ENCODE data around the gene PDILT. TPM values are rescaled to one million over a fixed set of nuclear protein-coding genes. Genes with fewer than 3 reads are reported as not detected.

Gene PDILT
- total RNA-seq, 2 experiments from 2014 or later = not detected

GRCh38 chr16:20382202-20382948, 22.2 kb downstream of the PDILT start:
- Mint-ChIP-seq H3K4me1 (ENCODE audit: low read depth) (no peaks in the 10 kb centered on the region), H3K4me3 (no peak overlapping the region), H3K36me3 (ENCODE audit: low read depth) (no peaks in the 10 kb centered on the region), H3K27me3 (ENCODE audit: low read depth) (peaks cover 5% of the 10 kb centered on the region), H3K27ac (no peak overlapping the region), H3K9me3 (ENCODE audit: insufficient read depth) (no peaks in the 10 kb centered on the region)
- DNase-seq (no peak), ATAC-seq (no peak)
- CTCF ChIA-PET = interaction anchor here (4.3 to 5.5 kb wide), 2 partner anchors 83 to 475 kb away, joined by 27 to 82 read pairs; no protein-coding TSS in a partner anchor
- POLR2A ChIA-PET = no interaction called here

- ATAC-seq (no peak), DNase-seq (no peak)
- Mint-ChIP-seq H3K4me1 (ENCODE audit: low read depth) (no peaks in the 10 kb centered on the region), H3K27me3 (ENCODE audit: low read depth) (peaks cover 2% of the 10 kb centered on the region), H3K27ac (no peak overlapping the region), H3K36me3 (ENCODE audit: low read depth) (no peaks in the 10 kb centered on the region), H3K4me3 (no peak overlapping the region), H3K9me3 (ENCODE audit: insufficient read depth) (no peaks in the 10 kb centered on the region)
- CTCF ChIA-PET = interaction anchor here (0.8 kb wide), 1 partner anchor 473 kb away, joined by 3 read pairs; no protein-coding TSS in a partner anchor
- POLR2A ChIA-PET = no interaction called here
Measured at GRCh38 chr16:20380782-20381181, 23.8 kb downstream of the PDILT start.

- H3K27ac Mint-ChIP-seq = no peak overlapping the region
- H3K9me3 Mint-ChIP-seq (ENCODE audit: insufficient read depth) = no peaks in the 10 kb centered on the region
- ChIA-PET POLR2A (no interaction called here), CTCF (interaction anchor here (1.5 to 2.8 kb wide), 2 partner anchors 8 to 470 kb away, joined by 5 to 14 read pairs; no protein-coding TSS in a partner anchor)
- no peak overlapping the region for H3K4me3 Mint-ChIP-seq
- H3K36me3 Mint-ChIP-seq (ENCODE audit: low read depth) = no peaks in the 10 kb centered on the region
- no peak for DNase-seq
- peaks cover 8% of the 10 kb centered on the region for H3K27me3 Mint-ChIP-seq (ENCODE audit: low read depth)
- no peaks in the 10 kb centered on the region for H3K4me1 Mint-ChIP-seq (ENCODE audit: low read depth)
- no peak for ATAC-seq
Measured at GRCh38 chr16:20377181-20377580, 27.4 kb downstream of the PDILT start.

GRCh38 chr16:20372701-20373100, 31.8 kb downstream of the PDILT start:
- no peak overlapping the region for H3K4me3 Mint-ChIP-seq
- DNase-seq (no peak), ATAC-seq (no peak)
- H3K27me3 Mint-ChIP-seq (ENCODE audit: low read depth) = peaks cover 6% of the 10 kb centered on the region
- H3K4me1 Mint-ChIP-seq (ENCODE audit: low read depth) = no peaks in the 10 kb centered on the region
- H3K9me3 Mint-ChIP-seq (ENCODE audit: insufficient read depth) = no peaks in the 10 kb centered on the region
- ChIA-PET POLR2A (no interaction called here), CTCF (interaction anchor here (3.0 kb wide), 1 partner anchor 12 kb away, joined by 13 read pairs; no protein-coding TSS in a partner anchor)
- no peak overlapping the region for H3K27ac Mint-ChIP-seq
- no peaks in the 10 kb centered on the region for H3K36me3 Mint-ChIP-seq (ENCODE audit: low read depth)

DNA sequence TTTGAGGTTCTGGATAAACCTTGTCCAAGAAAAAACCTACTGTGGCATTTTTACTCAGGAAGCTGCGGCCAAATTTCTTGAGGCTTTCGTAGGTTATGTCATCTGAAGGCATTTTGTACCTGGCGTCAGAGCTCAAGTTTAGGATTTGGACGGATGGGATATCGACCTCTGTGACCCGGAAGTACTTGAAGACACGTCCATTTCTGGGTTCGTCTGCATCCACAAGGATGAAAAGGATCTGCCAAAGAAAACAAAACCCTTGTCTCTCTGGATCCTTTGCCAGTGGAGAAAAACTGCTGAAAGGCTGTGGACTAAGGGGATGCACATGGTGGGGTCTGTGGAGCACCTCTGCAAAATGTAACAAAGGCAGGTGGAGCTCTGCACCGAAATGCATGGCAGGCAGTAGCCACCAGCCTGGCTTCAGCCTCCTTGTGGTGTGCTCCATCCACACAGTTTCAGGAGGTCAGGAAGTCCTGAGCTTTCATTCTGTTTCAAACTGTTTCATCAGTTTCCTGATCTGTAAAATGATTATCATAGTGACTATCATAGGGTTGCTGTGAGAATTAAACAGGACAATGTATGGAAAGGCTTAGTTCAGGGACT, 35.0 kb downstream of the PDILT start:
- H3K4me1 Mint-ChIP-seq (ENCODE audit: low read depth) = no peaks in the 10 kb centered on the region
- no peaks in the 10 kb centered on the region for H3K9me3 Mint-ChIP-seq (ENCODE audit: insufficient read depth)
- ChIA-PET POLR2A (no interaction called here), CTCF (no interaction called here)
- H3K4me3 Mint-ChIP-seq = no peak overlapping the region
- H3K27me3 Mint-ChIP-seq (ENCODE audit: low read depth) = peaks cover 6% of the 10 kb centered on the region
- H3K27ac Mint-ChIP-seq = no peak overlapping the region
- DNase-seq (no peak), ATAC-seq (no peak)
- no peaks in the 10 kb centered on the region for H3K36me3 Mint-ChIP-seq (ENCODE audit: low read depth)

GRCh38 chr16:20364051-20364450, 40.5 kb downstream of the PDILT start:
- Mint-ChIP-seq H3K27ac (no peak overlapping the region), H3K4me1 (ENCODE audit: low read depth) (no peaks in the 10 kb centered on the region), H3K9me3 (ENCODE audit: insufficient read depth) (no peaks in the 10 kb centered on the region), H3K27me3 (ENCODE audit: low read depth) (no peaks in the 10 kb centered on the region), H3K36me3 (ENCODE audit: low read depth) (no peaks in the 10 kb centered on the region), H3K4me3 (no peak overlapping the region)
- DNase-seq = no peak
- CTCF ChIA-PET = no interaction called here
- ATAC-seq = no peak
- POLR2A ChIA-PET = no interaction called here

- Mint-ChIP-seq H3K27me3 (ENCODE audit: low read depth) (no peaks in the 10 kb centered on the region), H3K4me1 (ENCODE audit: low read depth) (no peaks in the 10 kb centered on the region), H3K9me3 (ENCODE audit: insufficient read depth) (no peaks in the 10 kb centered on the region), H3K27ac (no peak overlapping the region), H3K4me3 (no peak overlapping the region), H3K36me3 (ENCODE audit: low read depth) (no peaks in the 10 kb centered on the region)
- CTCF ChIA-PET = no interaction called here
- POLR2A ChIA-PET = no interaction called here
- DNase-seq = no peak
- no peak for ATAC-seq
Measured at GRCh38 chr16:20363191-20363590, 41.3 kb downstream of the PDILT start.

DNA sequence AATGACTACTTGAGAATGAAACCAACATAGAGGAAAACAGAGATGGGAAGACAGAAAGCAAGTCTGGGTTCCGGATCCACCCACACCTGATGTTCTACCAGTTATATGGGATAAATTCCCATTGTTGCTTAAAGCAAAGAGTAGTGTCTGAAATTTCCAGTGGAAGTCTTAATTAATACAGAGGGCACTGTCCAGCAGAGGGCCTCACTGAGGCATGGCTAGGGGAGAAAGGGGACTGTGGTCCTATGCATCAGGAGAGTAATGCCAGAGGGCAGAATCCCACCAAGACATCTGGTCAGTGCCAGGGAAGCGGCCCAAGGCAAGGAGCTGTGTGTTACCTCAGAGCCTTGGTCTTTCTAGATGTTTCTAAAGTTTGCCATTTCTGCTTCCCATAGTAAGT, 44.5 kb downstream of the PDILT start:
- ATAC-seq (no peak), DNase-seq (no peak)
- ChIA-PET CTCF (no interaction called here), POLR2A (no interaction called here)
- Mint-ChIP-seq H3K9me3 (ENCODE audit: insufficient read depth) (no peaks in the 10 kb centered on the region), H3K27me3 (ENCODE audit: low read depth) (no peaks in the 10 kb centered on the region), H3K36me3 (ENCODE audit: low read depth) (no peaks in the 10 kb centered on the region), H3K27ac (no peak overlapping the region), H3K4me3 (no peak overlapping the region), H3K4me1 (ENCODE audit: low read depth) (no peaks in the 10 kb centered on the region)

GRCh38 chr16:20355114-20355782, 49.3 kb downstream of the PDILT start:
- H3K36me3 Mint-ChIP-seq (ENCODE audit: low read depth) = no peaks in the 10 kb centered on the region
- POLR2A ChIA-PET = no interaction called here
- no peaks in the 10 kb centered on the region for H3K9me3 Mint-ChIP-seq (ENCODE audit: insufficient read depth)
- H3K4me3 Mint-ChIP-seq = no peak overlapping the region
- CTCF ChIA-PET = no interaction called here
- no peaks in the 10 kb centered on the region for H3K27me3 Mint-ChIP-seq (ENCODE audit: low read depth)
- H3K27ac Mint-ChIP-seq = no peak overlapping the region
- DNase-seq (no peak), ATAC-seq (no peak)
- no peaks in the 10 kb centered on the region for H3K4me1 Mint-ChIP-seq (ENCODE audit: low read depth)

GRCh38 chr16:20353379-20353778, 51.2 kb downstream of the PDILT start:
- Mint-ChIP-seq H3K4me3 (no peak overlapping the region), H3K27ac (no peak overlapping the region), H3K4me1 (ENCODE audit: low read depth) (no peaks in the 10 kb centered on the region), H3K36me3 (ENCODE audit: low read depth) (no peaks in the 10 kb centered on the region), H3K27me3 (ENCODE audit: low read depth) (no peaks in the 10 kb centered on the region), H3K9me3 (ENCODE audit: insufficient read depth) (no peaks in the 10 kb centered on the region)
- ATAC-seq (no peak), DNase-seq (no peak)
- CTCF ChIA-PET = no interaction called here
- POLR2A ChIA-PET = no interaction called here

DNA sequence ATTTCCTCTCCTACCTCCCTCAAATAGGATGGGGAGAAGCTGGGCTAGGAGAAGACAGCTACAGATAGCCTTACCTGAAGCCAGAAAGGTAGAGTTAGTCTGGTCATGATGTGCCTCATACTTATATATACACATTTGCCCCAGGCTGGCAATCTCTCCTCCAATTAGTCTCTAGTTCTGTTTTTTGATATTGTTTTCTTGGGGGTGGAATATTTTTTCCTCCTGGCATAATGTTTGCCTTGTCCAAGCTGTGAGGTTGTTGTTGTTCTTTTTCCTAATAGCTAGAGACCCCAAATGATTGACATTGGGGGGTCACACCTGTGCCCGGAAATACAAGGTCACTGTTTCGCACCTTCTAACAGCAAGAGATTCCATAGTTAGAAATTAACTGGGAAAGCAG, 51.9 kb downstream of the PDILT start, which contains the start of gene UMOD:
Gene UMOD, minus strand, starts transcription at position 101 of the 400 bp plus-strand sequence. CDS start 1,978 bp downstream, outside the sequence.
- POLR2A ChIA-PET = no interaction called here
- Mint-ChIP-seq H3K9me3 (ENCODE audit: insufficient read depth) (no peaks in the 10 kb centered on the region), H3K27ac (no peak within 1 kb of the TSS), H3K36me3 (ENCODE audit: low read depth) (no peaks in the 10 kb centered on the region), H3K27me3 (ENCODE audit: low read depth) (no peaks in the 10 kb centered on the region), H3K4me3 (no peak within 1 kb of the TSS), H3K4me1 (ENCODE audit: low read depth) (no peaks in the 10 kb centered on the region)
- CTCF ChIA-PET = no interaction called here
- DNase-seq (no peak), ATAC-seq (no peak)

GRCh38 chr16:20349615-20350014, 54.9 kb downstream of the PDILT start:
- H3K9me3 Mint-ChIP-seq (ENCODE audit: insufficient read depth) = no peaks in the 10 kb centered on the region
- no peaks in the 10 kb centered on the region for H3K4me1 Mint-ChIP-seq (ENCODE audit: low read depth)
- ChIA-PET CTCF (no interaction called here), POLR2A (no interaction called here)
- no peaks in the 10 kb centered on the region for H3K27me3 Mint-ChIP-seq (ENCODE audit: low read depth)
- DNase-seq = no peak
- no peak for ATAC-seq
- H3K36me3 Mint-ChIP-seq (ENCODE audit: low read depth) = no peaks in the 10 kb centered on the region
- no peak overlapping the region for H3K4me3 Mint-ChIP-seq
- no peak overlapping the region for H3K27ac Mint-ChIP-seq
